Colonic mucosa (tissue), 4 donors: ENCODE measurements around the gene STK32C. TPM values are rescaled to one million over a fixed set of nuclear protein-coding genes. Genes with fewer than 3 reads are reported as not detected.

Experiments used
- DNase-seq: peaks from one replicate; pipeline ENCODE4 v3.0.0-alpha.2; 2020
- H3K27ac ChIP-seq: fragments of 200-600 bp; one replicate; pipeline ENCODE4 v1.8.0; 2021
- H3K27me3 ChIP-seq: fragments of 200-600 bp; one replicate; pipeline ENCODE4 v1.8.0; 2021
- H3K36me3 ChIP-seq: fragments of 200-600 bp; one replicate; pipeline ENCODE4 v1.8.0; 2021
- H3K4me1 ChIP-seq: fragments of 200-600 bp; one replicate; pipeline ENCODE4 v1.8.0; 2021; ENCODE audit warnings: mild to moderate bottlenecking
- H3K4me3 ChIP-seq: fragments of 200-600 bp; one replicate; pipeline ENCODE4 v1.8.0; 2021
- H3K9ac ChIP-seq, 2 donors: one replicate each; pipeline ENCODE4 v1.7.0; 2013; ENCODE audit warnings: control low read depth in 2 of 2, low read depth in 2 of 2, low read length in 2 of 2
- H3K9me3 ChIP-seq: fragments of 200-600 bp; one replicate; pipeline ENCODE4 v1.8.0; 2021
- CTCF ChIP-seq: fragments of 200-600 bp; IDR thresholded peaks from one replicate; pipeline ENCODE4 v1.8.0; 2022; ENCODE audit warnings: antibody characterized with exemption, mild to moderate bottlenecking
- intact Hi-C: fragments of 100-400 bp; cut with DNase I; formaldehyde crosslinking; loops from one replicate; pipeline ENCODE4 v1.14.1; 2022
- total RNA-seq, 2 donors: library from RNA; stranded (reverse); fragmentation: NEBNext Ultra II Directional in 1 of 2; extraction: Animal tissue kit (Norgen Biotek cat#: 25700) in 1 of 2; gene quantifications; one replicate each; pipeline ENCODE4 v1.2.1, GENCODE V29; 2021
- donor health status: healthy.
- donor health status: DM: no; HTN: no; CAD: no.
- donor health status: DM: no; HTN: no; CAD: no.

The STK32C gene
- total RNA-seq, 2 donors from 2014 or later = 9.2 to 14.5 TPM

- DNase-seq = no peak
- H3K36me3 ChIP-seq = no peaks in the 10 kb centered on the region
- H3K27me3 ChIP-seq = no peaks in the 10 kb centered on the region
- no peak overlapping the region for H3K4me3 ChIP-seq
- H3K27ac ChIP-seq = no peak overlapping the region
- no peak for TF ChIP-seq CTCF
- no peaks in the 10 kb centered on the region for H3K4me1 ChIP-seq
- no peak overlapping the region for H3K9ac ChIP-seq
- H3K9me3 ChIP-seq = no peaks in the 10 kb centered on the region
- intact Hi-C loops = no loop called here
Measured at GRCh38 chr10:132251928-132252327, 55.8 kb downstream of the STK32C start.

- no peak overlapping the region for H3K27ac ChIP-seq
- no peak for DNase-seq
- TF ChIP-seq CTCF = no peak
- H3K4me1 ChIP-seq = no peaks in the 10 kb centered on the region
- no peak overlapping the region for H3K4me3 ChIP-seq
- no peaks in the 10 kb centered on the region for H3K9me3 ChIP-seq
- no peaks in the 10 kb centered on the region for H3K36me3 ChIP-seq
- intact Hi-C loops = no loop called here
- H3K9ac ChIP-seq = no peak overlapping the region
- no peaks in the 10 kb centered on the region for H3K27me3 ChIP-seq
Measured at GRCh38 chr10:132250481-132251475, 57.0 kb downstream of the STK32C start.

- no peaks in the 10 kb centered on the region for H3K4me1 ChIP-seq
- no peak for DNase-seq
- no peaks in the 10 kb centered on the region for H3K9me3 ChIP-seq
- no peak overlapping the region for H3K4me3 ChIP-seq
- no peak overlapping the region for H3K9ac ChIP-seq
- no peaks in the 10 kb centered on the region for H3K27me3 ChIP-seq
- no peak overlapping the region for H3K27ac ChIP-seq
- no peak for TF ChIP-seq CTCF
- intact Hi-C loops = no loop called here
- no peaks in the 10 kb centered on the region for H3K36me3 ChIP-seq
Measured at GRCh38 chr10:132249824-132250375, 57.9 kb downstream of the STK32C start.

GRCh38 chr10:132249226-132249724, 58.5 kb downstream of the STK32C start:
- Histone ChIP-seq H3K27me3 (no peaks in the 10 kb centered on the region), H3K36me3 (no peaks in the 10 kb centered on the region), H3K9me3 (no peaks in the 10 kb centered on the region), H3K27ac (no peak overlapping the region), H3K9ac (no peak overlapping the region), H3K4me3 (no peak overlapping the region), H3K4me1 (no peaks in the 10 kb centered on the region)
- no peak for DNase-seq
- intact Hi-C loops = no loop called here
- TF ChIP-seq CTCF = no peak

- DNase-seq = peak; percentile 66
- TF ChIP-seq CTCF = no peak
- no peak overlapping the region for H3K9ac ChIP-seq
- H3K27me3 ChIP-seq = no peaks in the 10 kb centered on the region
- intact Hi-C loops = no loop called here
- H3K4me1 ChIP-seq = no peaks in the 10 kb centered on the region
- no peaks in the 10 kb centered on the region for H3K9me3 ChIP-seq
- no peak overlapping the region for H3K27ac ChIP-seq
- no peak overlapping the region for H3K4me3 ChIP-seq
- H3K36me3 ChIP-seq = no peaks in the 10 kb centered on the region
Measured at GRCh38 chr10:132248455-132249225, 59.1 kb downstream of the STK32C start.
